Measurements from ENCODE around the gene SDR39U1.

DNA sequence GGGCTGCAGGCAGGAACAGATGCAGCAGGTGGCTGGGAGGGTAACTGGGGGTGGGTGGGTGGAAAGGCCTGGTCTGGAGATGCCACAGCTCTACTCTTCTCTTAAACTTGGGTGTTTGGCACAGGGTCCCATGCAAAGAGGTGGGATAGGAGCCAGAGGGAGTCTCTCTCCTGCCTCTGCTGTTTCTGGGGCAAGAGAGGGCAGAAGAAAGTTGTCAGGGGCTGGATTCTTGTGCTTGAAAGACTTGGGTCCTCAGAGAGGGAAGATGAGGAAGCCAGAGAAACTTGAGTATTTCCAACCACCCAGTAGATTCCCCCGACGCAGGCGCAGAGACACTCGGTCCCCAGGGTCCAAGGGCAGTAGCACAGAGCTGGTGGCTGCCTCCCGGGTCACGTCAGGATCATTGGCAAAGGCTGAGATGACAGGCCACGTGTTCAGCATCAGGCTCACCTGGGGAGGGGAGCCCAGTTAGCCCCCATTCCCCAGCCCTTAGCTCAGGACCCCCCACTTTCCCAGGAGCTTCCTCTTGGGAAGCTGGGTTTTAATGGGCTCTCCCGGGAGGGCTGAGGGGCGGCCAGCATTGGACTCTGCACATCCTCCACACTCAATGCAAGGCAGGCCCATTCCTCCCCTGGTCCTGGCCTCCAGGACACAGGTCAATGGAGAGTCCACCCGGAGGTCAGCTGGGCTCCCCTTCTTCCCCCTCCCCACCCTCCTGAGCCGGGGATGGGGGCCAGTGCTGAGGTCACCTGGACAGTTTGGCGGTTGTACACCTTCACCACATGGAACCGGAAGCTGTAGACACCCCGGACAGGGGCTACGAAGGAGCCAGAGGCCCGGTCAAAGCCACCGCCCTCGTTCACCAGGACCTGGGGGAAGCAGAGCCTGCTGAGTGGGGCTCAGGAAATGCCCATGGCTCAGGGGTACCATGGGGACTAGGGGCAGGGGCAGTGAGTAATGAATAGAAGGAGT, 14.8 kb downstream of the SDR39U1 start:
- no peak for TF ChIP-seq EZH2phosphoT487 (IDR thresholded peaks at IDR 0.05; ENCODE audit: borderline replicate concordance, low read length)
- TF ChIP-seq, protein P1, sequence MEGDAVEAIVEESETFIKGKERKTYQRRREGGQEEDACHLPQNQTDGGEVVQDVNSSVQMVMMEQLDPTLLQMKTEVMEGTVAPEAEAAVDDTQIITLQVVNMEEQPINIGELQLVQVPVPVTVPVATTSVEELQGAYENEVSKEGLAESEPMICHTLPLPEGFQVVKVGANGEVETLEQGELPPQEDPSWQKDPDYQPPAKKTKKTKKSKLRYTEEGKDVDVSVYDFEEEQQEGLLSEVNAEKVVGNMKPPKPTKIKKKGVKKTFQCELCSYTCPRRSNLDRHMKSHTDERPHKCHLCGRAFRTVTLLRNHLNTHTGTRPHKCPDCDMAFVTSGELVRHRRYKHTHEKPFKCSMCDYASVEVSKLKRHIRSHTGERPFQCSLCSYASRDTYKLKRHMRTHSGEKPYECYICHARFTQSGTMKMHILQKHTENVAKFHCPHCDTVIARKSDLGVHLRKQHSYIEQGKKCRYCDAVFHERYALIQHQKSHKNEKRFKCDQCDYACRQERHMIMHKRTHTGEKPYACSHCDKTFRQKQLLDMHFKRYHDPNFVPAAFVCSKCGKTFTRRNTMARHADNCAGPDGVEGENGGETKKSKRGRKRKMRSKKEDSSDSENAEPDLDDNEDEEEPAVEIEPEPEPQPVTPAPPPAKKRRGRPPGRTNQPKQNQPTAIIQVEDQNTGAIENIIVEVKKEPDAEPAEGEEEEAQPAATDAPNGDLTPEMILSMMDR (IDR thresholded peaks at IDR 0.05; ENCODE audit: low read depth, low read length, poor library complexity, severe bottlenecking) = no peak
